Naive thymus-derived CD8-positive, alpha-beta T cell (primary cell): ENCODE measurements around the gene S100PBP. TPM values are rescaled to one million over a fixed set of nuclear protein-coding genes. Genes with fewer than 3 reads are reported as not detected.

Source experiments
- ATAC-seq, 2 donors: fragments of 150-1000 bp; cut with Tn5 transposase in 1 of 2; sonication (Bioruptor Pico), chemical (Tn5 transposase) in 1 of 2; 1 replicate in 1 of 2; 2 replicates in 1 of 2; pipeline ENCODE4 v1.10.0; 2021; ENCODE audit warnings: mild to moderate bottlenecking in 2 of 2, moderate library complexity in 2 of 2
- POLR2A ChIA-PET: fragments of 350-600 bp; sonication (Branson Sonifier 250); formaldehyde crosslinking; loops from one replicate; lab custom pipeline; 2021; ENCODE audit warnings: antibody characterized with exemption; lab: Charles Lee
- DNase-seq, 10 donors: peaks; one replicate each; pipeline versions ENCODE4 v3.0.0 to v3.0.0-alpha.2; 2020 to 2022
- H3K27ac Mint-ChIP-seq, 10 donors: one replicate each; pipeline ENCODE4 v1.8.0; 2020 to 2022; ENCODE audit warnings: mild to moderate bottlenecking in 10 of 10, mixed read lengths in 10 of 10, moderate library complexity in 4 of 10, inconsistent platforms in 1 of 10
- H3K27me3 Mint-ChIP-seq, 5 donors: one replicate each; pipeline ENCODE4 v1.8.0; 2021 to 2022; ENCODE audit warnings: mixed read lengths in 5 of 5
- H3K36me3 Mint-ChIP-seq, 3 donors: one replicate each; pipeline ENCODE4 v1.8.0; 2020 to 2022; ENCODE audit warnings: mixed read lengths in 3 of 3, mild to moderate bottlenecking in 2 of 3, inconsistent platforms in 1 of 3
- H3K4me1 Mint-ChIP-seq, 4 donors: one replicate each; pipeline ENCODE4 v1.8.0; 2021 to 2022; ENCODE audit warnings: mixed read lengths in 4 of 4
- H3K4me3 Mint-ChIP-seq, 10 donors: one replicate each; pipeline ENCODE4 v1.8.0; 2020 to 2022; ENCODE audit warnings: mild to moderate bottlenecking in 10 of 10, mixed read lengths in 10 of 10, moderate library complexity in 6 of 10, inconsistent platforms in 1 of 10
- H3K9me3 Mint-ChIP-seq, 9 donors: one replicate each; pipeline ENCODE4 v1.8.0; 2020 to 2022; ENCODE audit warnings: mixed read lengths in 9 of 9, mild to moderate bottlenecking in 3 of 9, inconsistent platforms in 1 of 9, moderate library complexity in 1 of 9
- polyA plus RNA-seq, 3 donors: library from polyadenylated mRNA; unstranded; fragments of 300-500 nt; fragmentation: Illumina TruSeq; gene quantifications; one replicate each; pipeline ENCODE4 v1.2.3, GENCODE V29; 2021
- total RNA-seq, 8 experiments: library from RNA in 2 of 8; stranded (reverse) in 2 of 8; gene quantifications; one replicate each; pipeline ENCODE4 v1.2.3 and lab custom pipeline; 2021 to 2026

Gene S100PBP
- total RNA-seq (10 to 100 TPM; 47.7 to 50.5 TPM), polyA plus RNA-seq (1 to 10 TPM; 5.0 to 9.6 (median 6.4) TPM), total RNA-seq (lab: John Stamatoyannopoulos, UW) (30.8 to 116 (median 53.1) reads per million in 6 experiments)

GRCh38 chr1:32817159-32817814 lies at the start of gene S100PBP, which contains the start of gene YARS1:
S100PBP (plus strand) TSS chr1:32817653; CDS start chr1:32826100, 8,447 bp downstream.
YARS1 (minus strand) TSS chr1:32817358; CDS start chr1:32817244, 114 bp downstream.
- DNase-seq = peak; percentile 98 to 99 (median 99)
- POLR2A ChIA-PET = interaction anchor here (0.6 to 2.3 kb wide), 6 partner anchors 20 to 804 kb away, joined by 3 to 11 read pairs (median 4); partner anchors contain the start of genes KHDRBS1, RBBP4 and ZBTB8OS
- peak within 1 kb of the TSS; percentile 71 to 97 (median 92) for H3K27ac Mint-ChIP-seq
- peaks cover 0 to 9% (median 0%) of the 10 kb centered on the region in 3 donors for H3K36me3 Mint-ChIP-seq
- no peaks in the 10 kb centered on the region for H3K9me3 Mint-ChIP-seq
- peaks cover 28 to 72% (median 63%) of the 10 kb centered on the region in 4 donors for H3K4me1 Mint-ChIP-seq
- no peaks in the 10 kb centered on the region for H3K27me3 Mint-ChIP-seq
- ATAC-seq = peak; percentile 93 to 94
- peak within 1 kb of the TSS; percentile 93 to 98 (median 96) for H3K4me3 Mint-ChIP-seq

- Mint-ChIP-seq H3K9me3 (no peaks in the 10 kb centered on the region), H3K27me3 (no peaks in the 10 kb centered on the region), H3K27ac (no peak overlapping the region), H3K4me3 (no peak overlapping the region), H3K4me1 (peaks cover 0 to 7% (median 3%) of the 10 kb centered on the region in 4 donors), H3K36me3 (no peaks in the 10 kb centered on the region)
- ATAC-seq (no peak), DNase-seq (no peak)
- POLR2A ChIA-PET = no interaction called here
These were observed 49.2 kb upstream of the S100PBP start for GRCh38 chr1:32768110-32768850.

GRCh38 chr1:32769524-32770220 lies 47.8 kb upstream of the S100PBP start:
- Mint-ChIP-seq H3K27me3 (no peaks in the 10 kb centered on the region), H3K9me3 (no peaks in the 10 kb centered on the region), H3K27ac (no peak overlapping the region), H3K4me3 (no peak overlapping the region), H3K36me3 (no peaks in the 10 kb centered on the region), H3K4me1 (peaks cover 5 to 10% (median 7%) of the 10 kb centered on the region in 4 donors)
- no peak for DNase-seq
- POLR2A ChIA-PET = interaction anchor here (0.7 kb wide), 1 partner anchor 735 kb away, joined by 3 read pairs; no protein-coding TSS in a partner anchor
- no peak for ATAC-seq

GRCh38 chr1:32770221-32770731 lies 47.2 kb upstream of the S100PBP start:
- DNase-seq (no peak), ATAC-seq (no peak)
- H3K4me1 Mint-ChIP-seq = peaks cover 5 to 10% (median 7%) of the 10 kb centered on the region in 4 donors
- peaks cover 0 to 5% (median 0%) of the 10 kb centered on the region in 3 donors for H3K36me3 Mint-ChIP-seq
- no peak overlapping the region for H3K27ac Mint-ChIP-seq
- H3K9me3 Mint-ChIP-seq = no peaks in the 10 kb centered on the region
- no peak overlapping the region for H3K4me3 Mint-ChIP-seq
- H3K27me3 Mint-ChIP-seq = no peaks in the 10 kb centered on the region
- POLR2A ChIA-PET = no interaction called here

- no peaks in the 10 kb centered on the region for H3K9me3 Mint-ChIP-seq
- H3K4me1 Mint-ChIP-seq = peaks cover 7 to 10% (median 8%) of the 10 kb centered on the region in 4 donors
- no peak for DNase-seq
- POLR2A ChIA-PET = interaction anchor here (0.5 kb wide), 1 partner anchor 1123 kb away, joined by 4 read pairs; no protein-coding TSS in a partner anchor
- no peaks in the 10 kb centered on the region for H3K27me3 Mint-ChIP-seq
- peak overlapping the region in 1 of 10 donors; percentile 11 for H3K27ac Mint-ChIP-seq
- ATAC-seq = no peak
- peaks cover 0 to 12% (median 2%) of the 10 kb centered on the region in 3 donors for H3K36me3 Mint-ChIP-seq
- no peak overlapping the region for H3K4me3 Mint-ChIP-seq
These were observed 46.5 kb upstream of the S100PBP start for GRCh38 chr1:32770741-32771548.

- POLR2A ChIA-PET = interaction anchor here (0.5 kb wide), 2 partner anchors 74 to 1124 kb away, joined by 4 to 5 read pairs; no protein-coding TSS in a partner anchor
- H3K36me3 Mint-ChIP-seq = peaks cover 0 to 19% (median 4%) of the 10 kb centered on the region in 3 donors
These were observed 45.7 kb upstream of the S100PBP start for GRCh38 chr1:32771561-32772280.

GRCh38 chr1:32772281-32773017 lies 45.0 kb upstream of the S100PBP start:
- Mint-ChIP-seq H3K4me3 (no peak overlapping the region), H3K4me1 (peaks cover 3 to 10% (median 8%) of the 10 kb centered on the region in 4 donors), H3K27me3 (no peaks in the 10 kb centered on the region), H3K27ac (no peak overlapping the region), H3K36me3 (peaks cover 0 to 20% (median 4%) of the 10 kb centered on the region in 3 donors), H3K9me3 (no peaks in the 10 kb centered on the region)
- no peak for ATAC-seq
- no peak for DNase-seq
- POLR2A ChIA-PET = interaction anchor here (0.5 to 1.0 kb wide), 2 partner anchors 60 to 74 kb away, joined by 5 read pairs; no protein-coding TSS in a partner anchor

More at GRCh38 chr1:32771561-32772280, 45.7 kb upstream of the S100PBP start:
- Mint-ChIP-seq H3K4me1 (peaks cover 7 to 10% (median 8%) of the 10 kb centered on the region in 4 donors), H3K9me3 (no peaks in the 10 kb centered on the region), H3K4me3 (no peak overlapping the region), H3K27ac (no peak overlapping the region), H3K27me3 (no peaks in the 10 kb centered on the region)
- DNase-seq = no peak
- ATAC-seq = no peak

- ATAC-seq (peak; percentile 83 to 96), DNase-seq (peak; percentile 44 to 82 (median 69))
- Mint-ChIP-seq H3K27ac (peak overlapping the region in 4 of 10 donors; percentile 44 to 80 (median 66)), H3K36me3 (peaks cover 0 to 27% (median 4%) of the 10 kb centered on the region in 3 donors), H3K27me3 (no peaks in the 10 kb centered on the region), H3K4me1 (peaks cover 3 to 10% (median 8%) of the 10 kb centered on the region in 4 donors), H3K4me3 (no peak overlapping the region), H3K9me3 (no peaks in the 10 kb centered on the region)
- POLR2A ChIA-PET = interaction anchor here (0.6 to 1.0 kb wide), 2 partner anchors 60 to 72 kb away, joined by 3 to 5 read pairs; no protein-coding TSS in a partner anchor
These were observed 44.3 kb upstream of the S100PBP start for GRCh38 chr1:32773018-32773763.

- Mint-ChIP-seq H3K27me3 (no peaks in the 10 kb centered on the region), H3K4me3 (no peak overlapping the region), H3K27ac (peak overlapping the region in 7 of 10 donors; percentile 53 to 91 (median 74)), H3K36me3 (peaks cover 0 to 34% (median 4%) of the 10 kb centered on the region in 3 donors), H3K4me1 (peaks cover 3 to 10% (median 8%) of the 10 kb centered on the region in 4 donors), H3K9me3 (no peaks in the 10 kb centered on the region)
- POLR2A ChIA-PET = interaction anchor here (0.6 kb wide), 1 partner anchor 71 kb away, joined by 3 read pairs; no protein-coding TSS in a partner anchor
- ATAC-seq (no peak), DNase-seq (no peak)
These were observed 43.5 kb upstream of the S100PBP start for GRCh38 chr1:32773764-32774463.
